Measurements from ENCODE around the gene RADIL. TPM values are rescaled to one million over a fixed set of nuclear protein-coding genes. Genes with fewer than 3 reads are reported as not detected.

The RADIL gene
- total and polyA plus RNA-seq, 9 of the 15 experiments (the other 6 are each of a cell fraction or from before 2014, with no cell fraction given), result 0.06 to 8.1 (median 1.9) TPM; not detected in 1

DNA sequence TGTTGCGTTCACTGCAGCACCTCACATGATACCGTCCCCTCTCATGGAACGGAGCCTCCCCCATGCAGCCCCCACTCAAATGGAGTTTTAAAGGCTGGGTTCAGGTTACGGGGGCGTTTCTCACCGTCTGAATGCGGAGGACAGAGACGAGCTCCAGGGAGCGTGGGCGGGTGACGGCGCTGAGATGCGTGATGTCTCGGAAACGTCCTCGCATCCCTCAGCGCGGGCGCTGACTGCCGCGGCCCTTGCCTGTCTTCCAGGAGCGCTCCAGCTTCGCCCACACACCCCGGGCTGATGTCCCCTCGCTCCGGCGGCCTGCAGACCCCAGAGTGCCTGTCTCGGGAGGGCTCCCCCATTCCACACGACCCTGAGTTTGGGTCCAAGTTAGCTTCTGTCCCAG is 124.7 kb downstream of the RADIL start:
- H3K27ac ChIP-seq (ENCODE audit: extremely low read depth, low read depth, low read length), result no peak overlapping the region
- no peaks in the 10 kb centered on the region for H3K9me3 ChIP-seq (replicated peaks; ENCODE audit: control insufficient read depth, insufficient read depth, low read depth, low read length)
- intact Hi-C loops (cut with micrococcal nuclease), result no loop called here
- ChIA-PET POLR2A (interaction anchor here (1.0 kb wide), 1 partner anchor 128 kb away, joined by 4 read pairs; no protein-coding TSS in a partner anchor), CTCF (ENCODE audit: low intra/inter-chr PET ratio) (no interaction called here)
- WGBS (ENCODE audit: insufficient coverage, low coverage, missing lambda C conversion rate), result 95% methylated on average over 17 of the region's 29 CpGs
- peaks cover 0 to 15% of the 10 kb centered on the region in 2 experiments; a peak in 1 of 5 replicates for H3K4me1 ChIP-seq (replicated peaks in 1 of 2; ENCODE audit: control insufficient read depth in 2 of 2, insufficient read depth in 2 of 2, low read length in 2 of 2)
- BruUV-seq (replicated peaks), result no TSS peak
- peaks cover 7% of the 10 kb centered on the region; the same call in 1 of the 2 replicates for H4K20me1 ChIP-seq (replicated peaks; ENCODE audit: control insufficient read depth, insufficient read depth, low read length)
- ATAC-seq (no peak), DNase-seq (ENCODE audit: extremely low read depth in 1 of 4, low spot score in 3 of 4) (no peak), FAIRE-seq (no peak)
- no peak overlapping the region for H3K4me2 ChIP-seq (ENCODE audit: insufficient read depth, low read length)
- no peak overlapping the region for H3K4me3 ChIP-seq
- TF ChIP-seq ZNF133 (CRISPR knock-in tag; IDR thresholded peaks at IDR 0.05) (no peak), POLR2G (IDR thresholded peaks at IDR 0.05; ENCODE audit: low read depth, low read length) (peak; percentile 12)
- H3K79me2 ChIP-seq (ENCODE audit: control insufficient read depth, insufficient read depth, low read length), result peaks cover 3% of the 10 kb centered on the region; the same call in 1 of the 3 replicates
- no peak overlapping the region for H2AFZ ChIP-seq (ENCODE audit: low read depth, low read length)
- H3K9me1 ChIP-seq (ENCODE audit: control insufficient read depth, insufficient read depth, low read length), result no peaks in the 10 kb centered on the region
- H3K27me3 ChIP-seq (ENCODE audit: control insufficient read depth in 2 of 2, insufficient read depth in 2 of 2, low read length in 2 of 2), result no peaks in the 10 kb centered on the region
- in situ Hi-C loops (cut with MboI), result no loop called here
- peaks cover 90% of the 10 kb centered on the region; the same call in 2 of the 3 replicates for H3K36me3 ChIP-seq (ENCODE audit: control insufficient read depth, insufficient read depth, low read length)
- H3K9ac ChIP-seq (ENCODE audit: insufficient read depth in 1 of 2, low read depth in 2 of 2, low read length in 2 of 2), result no peak overlapping the region

DNA sequence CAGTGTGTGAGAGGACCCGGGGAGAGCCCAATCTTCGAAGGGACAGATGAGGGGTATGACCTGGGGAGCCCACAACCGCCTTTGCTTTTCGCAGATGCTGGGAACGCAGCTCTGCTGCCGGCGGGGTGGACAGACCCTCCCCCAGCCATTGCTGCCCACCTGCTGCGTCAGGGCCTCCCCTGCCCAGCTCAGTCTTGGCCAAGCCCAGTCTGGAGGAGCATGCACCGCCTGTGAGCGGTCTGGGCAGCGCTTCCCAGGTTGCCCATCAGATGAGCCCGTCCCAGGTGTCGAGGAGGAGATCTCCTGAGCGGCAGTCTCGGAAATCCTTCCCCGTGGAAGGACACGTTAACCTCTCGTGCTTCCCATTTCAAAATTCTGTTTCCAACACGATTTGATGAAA is 125.4 kb downstream of the RADIL start:
- Histone ChIP-seq H3K27ac (ENCODE audit: extremely low read depth, low read depth, low read length) (no peak overlapping the region), H3K9me3 (replicated peaks; ENCODE audit: control insufficient read depth, insufficient read depth, low read depth, low read length) (no peaks in the 10 kb centered on the region), H4K20me1 (replicated peaks; ENCODE audit: control insufficient read depth, insufficient read depth, low read length) (peaks cover 14% of the 10 kb centered on the region; the same call in 1 of the 2 replicates), H3K4me2 (ENCODE audit: insufficient read depth, low read length) (no peak overlapping the region), H3K4me3 (no peak overlapping the region), H3K79me2 (ENCODE audit: control insufficient read depth, insufficient read depth, low read length) (peaks cover 10% of the 10 kb centered on the region; the same call in 2 of the 3 replicates), H3K4me1 (replicated peaks in 1 of 2; ENCODE audit: control insufficient read depth in 2 of 2, insufficient read depth in 2 of 2, low read length in 2 of 2) (peaks cover 0 to 21% of the 10 kb centered on the region in 2 experiments; a peak in 2 of 5 replicates), H3K9ac (ENCODE audit: insufficient read depth in 1 of 2, low read depth in 2 of 2, low read length in 2 of 2) (no peak overlapping the region; a peak in 1 of 4 replicates), H3K27me3 (ENCODE audit: control insufficient read depth in 2 of 2, insufficient read depth in 2 of 2, low read length in 2 of 2) (no peaks in the 10 kb centered on the region), H2AFZ (ENCODE audit: low read depth, low read length) (no peak overlapping the region), H3K9me1 (ENCODE audit: control insufficient read depth, insufficient read depth, low read length) (no peaks in the 10 kb centered on the region), H3K36me3 (ENCODE audit: control insufficient read depth, insufficient read depth, low read length) (peaks cover 88% of the 10 kb centered on the region; the same call in 2 of the 3 replicates)
- FAIRE-seq, result no peak
- ChIA-PET POLR2A (interaction anchor here (1.0 kb wide), 1 partner anchor 127 kb away, joined by 4 read pairs; no protein-coding TSS in a partner anchor), CTCF (ENCODE audit: low intra/inter-chr PET ratio) (interaction anchor here (0.6 kb wide), 1 partner anchor 1007 kb away, joined by 3 read pairs; no protein-coding TSS in a partner anchor)
- intact Hi-C loops (cut with micrococcal nuclease) (no loop called here), in situ Hi-C loops (cut with MboI) (no loop called here)
- 94% methylated on average over 17 of the region's 19 CpGs for WGBS (ENCODE audit: insufficient coverage, low coverage, missing lambda C conversion rate)
- no peak for DNase-seq (ENCODE audit: extremely low read depth in 1 of 4, low spot score in 3 of 4)
- no peak for ATAC-seq
- no TSS peak for BruUV-seq (replicated peaks)
- TF ChIP-seq UBTF (IDR thresholded peaks at IDR 0.05; ENCODE audit: borderline replicate concordance in 1 of 2, low read depth in 2 of 2, low read length in 2 of 2), result no peak
- TF ChIP-seq RBM22 (IDR thresholded peaks at IDR 0.05; ENCODE audit: low read depth, low read length, poor library complexity, severe bottlenecking), result peak; percentile 49
- peak; percentile 40; the same call in 1 of the 2 replicates for TF ChIP-seq POLR2G (IDR thresholded peaks at IDR 0.05; ENCODE audit: low read depth, low read length)
- no peak for TF ChIP-seq RHOXF2B (CRISPR knock-in tag; conservative IDR thresholded peaks at IDR 0.05)
- no peak for TF ChIP-seq SMAD1 (IDR thresholded peaks at IDR 0.05; ENCODE audit: low read depth, low read length, partially characterized antibody)
- TF ChIP-seq RCOR1 (IDR thresholded peaks at IDR 0.05; ENCODE audit: borderline replicate concordance in 1 of 2, low read depth in 2 of 2, low read length in 2 of 2), result no peak
- TF ChIP-seq PHF8 (IDR thresholded peaks at IDR 0.05; ENCODE audit: borderline replicate concordance, low read length), result no peak
- no peak for TF ChIP-seq FOXK1 (CRISPR knock-in tag; IDR thresholded peaks at IDR 0.05; ENCODE audit: borderline replicate concordance)
